Keratinocyte (primary cell): ENCODE results near the gene TNFAIP8. TPM values are rescaled to one million over a fixed set of nuclear protein-coding genes. Genes with fewer than 3 reads are reported as not detected.

ENCODE experiments used
- DNase-seq: peaks from one replicate; pipeline ENCODE4 v3.0.0-alpha.2; 2011; ENCODE audit warnings: low read depth, missing footprints, low spot score
- FAIRE-seq: peaks from 2 replicates; lab custom pipeline; 2011; peaks lifted over from hg19 to GRCh38; lab: Jason Lieb, UNC
- H2AFZ ChIP-seq: 2 replicates; pipeline ENCODE4 v1.6.0; 2012; ENCODE audit warnings: low read length, control low read depth, inconsistent platforms; ENCODE audit not compliant: control insufficient read depth
- H3K27ac ChIP-seq: 2 replicates; pipeline ENCODE4 v1.5.1; 2011; ENCODE audit warnings: low read length; ENCODE audit not compliant: control insufficient read depth, insufficient read depth
- H3K27me3 ChIP-seq: 3 replicates; pipeline ENCODE4 v1.6.0; 2011; ENCODE audit warnings: low read length; ENCODE audit not compliant: control insufficient read depth, insufficient read depth; ENCODE audit errors: extremely low read depth
- H3K36me3 ChIP-seq, 2 experiments: 2 replicates in 1 of 2; 3 replicates in 1 of 2; pipeline ENCODE4 v1.5.1; 2011; ENCODE audit warnings: low read length in 2 of 2, mild to moderate bottlenecking in 1 of 2; ENCODE audit not compliant: control insufficient read depth in 2 of 2, insufficient read depth in 2 of 2; ENCODE audit errors: extremely low read depth in 1 of 2
- H3K4me1 ChIP-seq: 3 replicates; pipeline ENCODE4 v1.5.1; 2011; ENCODE audit warnings: low read length; ENCODE audit not compliant: control insufficient read depth, insufficient read depth; ENCODE audit errors: extremely low read depth
- H3K4me2 ChIP-seq: 3 replicates; pipeline ENCODE4 v1.6.0; 2011; ENCODE audit warnings: low read depth, low read length; ENCODE audit not compliant: control insufficient read depth, insufficient read depth; ENCODE audit errors: extremely low read depth
- H3K4me3 ChIP-seq, 3 experiments: fragments of 200-600 bp in 1 of 3; sonication (generic) in 1 of 3; 2 replicates in 2 of 3; 3 replicates in 1 of 3; pipeline ENCODE4 v1.5.1; 2011 to 2016; ENCODE audit warnings: low read length in 3 of 3, mild to moderate bottlenecking in 3 of 3, control low read depth in 2 of 3, inconsistent platforms in 1 of 3, low read depth in 1 of 3, mixed read lengths in 1 of 3, mixed run types in 1 of 3, moderate library complexity in 1 of 3; ENCODE audit not compliant: control insufficient read depth in 2 of 3, insufficient read depth in 2 of 3; ENCODE audit errors: extremely low read depth in 1 of 3
- H3K79me2 ChIP-seq: 2 replicates; pipeline ENCODE4 v1.6.0; 2012; ENCODE audit warnings: low read length; ENCODE audit not compliant: control insufficient read depth, insufficient read depth
- H3K9ac ChIP-seq: 3 replicates; pipeline ENCODE4 v1.6.0; 2011; ENCODE audit warnings: low read length; ENCODE audit not compliant: control insufficient read depth, insufficient read depth; ENCODE audit errors: extremely low read depth
- H3K9me1 ChIP-seq: 3 replicates; pipeline ENCODE4 v1.6.0; 2011; ENCODE audit warnings: low read length; ENCODE audit not compliant: control insufficient read depth, insufficient read depth; ENCODE audit errors: extremely low read depth
- H3K9me3 ChIP-seq: 2 replicates; pipeline ENCODE4 v1.5.1; 2012; ENCODE audit warnings: low read depth, low read length; ENCODE audit not compliant: control insufficient read depth
- H4K20me1 ChIP-seq: 3 replicates; pipeline ENCODE4 v1.6.0; 2011; ENCODE audit warnings: low read length; ENCODE audit not compliant: control insufficient read depth, insufficient read depth; ENCODE audit errors: extremely low read depth
- CTCF ChIP-seq, 3 experiments: IDR thresholded peaks in 1 of 3; conservative IDR thresholded peaks in 1 of 3; optimal IDR thresholded peaks in 1 of 3; 2 replicates in 2 of 3; 3 replicates in 1 of 3; pipeline versions ENCODE3 to v1.5.1; 2011; ENCODE audit warnings: low read length in 3 of 3, mild to moderate bottlenecking in 3 of 3, moderate library complexity in 2 of 3, control low read depth in 1 of 3, inconsistent platforms in 1 of 3; ENCODE audit not compliant: insufficient read depth in 2 of 3; ENCODE audit errors: extremely low read depth in 1 of 3
- EZH2 ChIP-seq: IDR thresholded peaks from one replicate; pipeline ENCODE4 v1.6.1; 2012; ENCODE audit warnings: inconsistent platforms, mild to moderate bottlenecking, low read length, moderate library complexity
- dilution Hi-C: fragments of 300-500 bp; cut with MboI; formaldehyde crosslinking; loops from one replicate; pipeline ENCODE4 v1.7.0; 2020; ENCODE audit warnings: low sequenced_read_pairs; ENCODE audit not compliant: extremely low pct_ligation_motif_present
- polyA minus RNA-seq, 3 experiments: library from RNA; depleted of rRNA, polyadenylated mRNA; stranded (reverse); fragments of >200 nt; gene quantifications; 1 replicate in 1 of 3; 2 replicates in 1 of 3; 3 replicates in 1 of 3; pipeline ENCODE4 v1.2.3, GENCODE V29; 2011
- polyA plus RNA-seq, 5 experiments: library from polyadenylated mRNA; depleted of rRNA in 3 of 5; stranded (reverse) in 3 of 5; stranded (forward) in 1 of 5; unstranded in 1 of 5; fragments of >200 nt; gene quantifications; 1 replicate in 1 of 5; 2 replicates in 3 of 5; 3 replicates in 1 of 5; pipeline versions ENCODE4 v1.2.1 to v1.2.3, GENCODE V29; 2011 to 2012; ENCODE audit warnings: missing spikeins in 2 of 5, low read depth in 1 of 5, low replicate concordance in 1 of 5

Gene TNFAIP8
- 12.5 to 20.8 TPM (median 15.6 TPM) in 3 replicates for polyA plus RNA-seq
- polyA plus RNA-seq (2011; ENCODE audit: low read depth): 35.7 TPM
- 9.4 and 14.7 TPM in 2 replicates for polyA plus RNA-seq (2011; cell fraction: cytosol; rRNA removed)
- 12.1 and 15.3 TPM in 2 replicates for polyA plus RNA-seq (2011; cell fraction: nucleus; rRNA removed)
- 10.3 and 27.0 TPM in 2 replicates for polyA plus RNA-seq (2012; ENCODE audit: low replicate concordance)
- polyA minus RNA-seq: 0.23 to 15.2 TPM (median 7.0 TPM) in 3 replicates
- 9.6 TPM for polyA minus RNA-seq (2011; cell fraction: cytosol; rRNA and poly(A)+ RNA removed)
- polyA minus RNA-seq (2011; cell fraction: nucleus; rRNA and poly(A)+ RNA removed): 7.2 and 13.7 TPM in 2 replicates

GRCh38 chr5:119355685-119356611, at the start of gene TNFAIP8:
TSS of gene TNFAIP8 (plus strand) at chr5:119356019. CDS start at chr5:119356091, 72 bp downstream.
- TF ChIP-seq EZH2: no peak
- TF ChIP-seq CTCF (optimal IDR thresholded peaks at IDR 0.05 in 1 of 3, IDR thresholded peaks at IDR 0.05 in 1 of 3, conservative IDR thresholded peaks at IDR 0.05 in 1 of 3; ENCODE audit: extremely low read depth in 1 of 3, insufficient read depth in 2 of 3, low read length in 3 of 3): no peak
- H3K4me1 ChIP-seq: peaks cover 39% of the 10 kb centered on the region

GRCh38 chr5:119307170-119307569, 48.6 kb upstream of the TNFAIP8 start:
- Histone ChIP-seq H3K27ac (no peak overlapping the region), H3K79me2 (no peaks in the 10 kb centered on the region), H2AFZ (no peak overlapping the region), H4K20me1 (no peaks in the 10 kb centered on the region), H3K36me3 (no peaks in the 10 kb centered on the region), H3K4me3 (no peak overlapping the region), H3K9ac (no peak overlapping the region), H3K9me3 (no peaks in the 10 kb centered on the region), H3K4me1 (peaks cover 28% of the 10 kb centered on the region), H3K4me2 (no peak overlapping the region), H3K27me3 (no peaks in the 10 kb centered on the region), H3K9me1 (no peaks in the 10 kb centered on the region)
- no peak for FAIRE-seq
- no peak for DNase-seq
- TF ChIP-seq EZH2 (no peak), CTCF (optimal IDR thresholded peaks at IDR 0.05 in 1 of 3, IDR thresholded peaks at IDR 0.05 in 1 of 3, conservative IDR thresholded peaks at IDR 0.05 in 1 of 3; ENCODE audit: extremely low read depth in 1 of 3, insufficient read depth in 2 of 3, low read length in 3 of 3) (no peak)
- dilution Hi-C loops: no loop called here

More at GRCh38 chr5:119355685-119356611, at the start of gene TNFAIP8:
- Histone ChIP-seq H3K27me3 (no peaks in the 10 kb centered on the region), H3K9ac (peak within 1 kb of the TSS; percentile 75), H3K27ac (peak within 1 kb of the TSS; percentile 65), H2AFZ (peak within 1 kb of the TSS; percentile 77), H3K4me2 (peak within 1 kb of the TSS; percentile 95), H3K9me3 (no peaks in the 10 kb centered on the region), H3K9me1 (no peaks in the 10 kb centered on the region), H3K4me3 (peak within 1 kb of the TSS; percentile 28 to 74 (median 70)), H4K20me1 (peaks cover under 1% of the 10 kb centered on the region), H3K79me2 (peaks cover 13% of the 10 kb centered on the region), H3K36me3 (no peaks in the 10 kb centered on the region)
- dilution Hi-C loops: no loop called here
- DNase-seq (no peak), FAIRE-seq (no peak)
